ENCODE data around the gene CTAGE1.

Gene CTAGE1

DNA sequence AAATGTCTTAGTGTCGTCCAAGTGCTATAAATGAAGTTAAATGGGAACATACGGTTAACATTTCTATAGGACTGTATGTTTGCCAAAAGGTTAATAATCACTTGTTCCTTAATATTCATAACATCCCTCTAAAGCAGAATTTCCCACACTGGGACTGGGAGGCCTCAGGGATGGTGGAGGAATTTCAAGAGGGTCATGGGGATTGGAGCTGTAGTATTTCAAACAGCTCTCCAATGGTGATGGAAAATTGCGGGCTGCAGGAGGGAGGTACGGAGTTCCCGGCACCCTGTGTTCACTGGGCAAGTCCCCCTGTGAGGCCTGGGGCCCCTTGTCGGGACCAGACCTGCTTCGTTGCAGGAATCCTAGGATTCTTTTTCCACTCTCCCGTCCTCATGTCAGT is 39.8 kb upstream of the CTAGE1 start:
- TF ChIP-seq CTCF (IDR thresholded peaks at IDR 0.05; ENCODE audit: low read depth, low read length, missing control alignments): no peak
- in situ Hi-C loops (cut with HindIII; ENCODE audit: low sequenced_read_pairs): no loop called here
- DNase-seq (ENCODE audit: low read depth): no peak
- H3K4me3 ChIP-seq (ENCODE audit: low read depth, low read length): no peak overlapping the region

GRCh38 chr18:22456547-22456946 is 38.8 kb upstream of the CTAGE1 start:
- in situ Hi-C loops (cut with HindIII; ENCODE audit: low sequenced_read_pairs): no loop called here
- DNase-seq (ENCODE audit: low read depth): no peak
- no peak for TF ChIP-seq CTCF (IDR thresholded peaks at IDR 0.05; ENCODE audit: low read depth, low read length, missing control alignments)
- no peak overlapping the region for H3K4me3 ChIP-seq (ENCODE audit: low read depth, low read length)

DNA sequence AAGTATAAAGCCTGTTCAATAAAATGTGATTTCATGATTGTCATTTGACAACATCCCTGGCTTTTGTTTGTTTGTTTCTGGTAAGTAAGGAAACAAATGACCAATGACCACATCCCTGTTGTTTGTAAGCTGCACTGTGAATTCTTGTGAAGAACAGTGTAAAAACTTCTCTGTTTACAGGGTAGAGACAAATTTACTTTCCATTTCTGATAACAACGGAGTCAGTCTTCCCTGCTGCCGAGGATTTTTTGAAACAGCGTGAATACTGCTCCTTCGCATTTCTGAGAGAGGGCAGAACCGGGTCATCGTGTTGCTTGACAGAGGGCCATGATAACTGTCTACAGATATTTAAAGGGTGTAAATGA is 38.4 kb upstream of the CTAGE1 start:
- H3K4me3 ChIP-seq (ENCODE audit: low read depth, low read length): no peak overlapping the region
- DNase-seq (ENCODE audit: low read depth): no peak
- in situ Hi-C loops (cut with HindIII; ENCODE audit: low sequenced_read_pairs): no loop called here
- TF ChIP-seq CTCF (IDR thresholded peaks at IDR 0.05; ENCODE audit: low read depth, low read length, missing control alignments): no peak

DNA sequence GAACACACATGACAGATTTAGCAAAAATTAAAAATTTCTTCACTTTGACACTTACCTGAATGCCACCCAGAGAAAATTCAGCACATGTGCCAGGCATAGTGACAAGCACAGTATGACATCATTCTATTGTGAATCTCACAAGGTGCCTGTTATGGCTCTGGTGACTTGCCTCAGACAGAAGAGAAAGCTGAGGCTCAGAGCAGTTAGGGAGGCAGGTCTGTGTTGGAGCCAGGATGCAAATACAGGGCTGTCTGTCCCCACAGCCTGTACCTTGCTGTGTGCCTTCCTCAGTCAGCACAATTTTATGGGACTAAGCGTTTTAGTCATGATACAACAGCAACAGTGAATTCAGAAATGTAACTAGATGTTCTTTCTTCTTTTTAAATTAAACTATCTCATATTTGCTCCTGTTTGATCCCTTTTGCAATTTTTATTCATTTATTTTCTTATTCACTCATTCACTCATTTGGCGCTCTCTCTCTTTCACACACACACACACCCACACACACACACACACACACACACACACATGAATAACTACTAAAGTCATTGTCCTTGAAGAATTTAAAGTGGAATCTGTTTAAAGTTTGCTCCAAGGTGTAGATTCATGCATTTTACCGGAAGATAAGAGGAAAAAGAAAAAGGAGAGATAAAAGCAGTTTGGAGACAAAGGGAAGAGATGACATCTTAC is 37.9 kb upstream of the CTAGE1 start:
- in situ Hi-C loops (cut with HindIII; ENCODE audit: low sequenced_read_pairs): no loop called here
- DNase-seq (ENCODE audit: low read depth): no peak
- TF ChIP-seq CTCF (IDR thresholded peaks at IDR 0.05; ENCODE audit: low read depth, low read length, missing control alignments): no peak
- no peak overlapping the region for H3K4me3 ChIP-seq (ENCODE audit: low read depth, low read length)

GRCh38 chr18:22453315-22453714 is 35.6 kb upstream of the CTAGE1 start:
- in situ Hi-C loops (cut with HindIII; ENCODE audit: low sequenced_read_pairs): no loop called here
- no peak overlapping the region for H3K4me3 ChIP-seq (ENCODE audit: low read depth, low read length)
- no peak for TF ChIP-seq CTCF (IDR thresholded peaks at IDR 0.05; ENCODE audit: low read depth, low read length, missing control alignments)
- DNase-seq (ENCODE audit: low read depth): no peak

DNA sequence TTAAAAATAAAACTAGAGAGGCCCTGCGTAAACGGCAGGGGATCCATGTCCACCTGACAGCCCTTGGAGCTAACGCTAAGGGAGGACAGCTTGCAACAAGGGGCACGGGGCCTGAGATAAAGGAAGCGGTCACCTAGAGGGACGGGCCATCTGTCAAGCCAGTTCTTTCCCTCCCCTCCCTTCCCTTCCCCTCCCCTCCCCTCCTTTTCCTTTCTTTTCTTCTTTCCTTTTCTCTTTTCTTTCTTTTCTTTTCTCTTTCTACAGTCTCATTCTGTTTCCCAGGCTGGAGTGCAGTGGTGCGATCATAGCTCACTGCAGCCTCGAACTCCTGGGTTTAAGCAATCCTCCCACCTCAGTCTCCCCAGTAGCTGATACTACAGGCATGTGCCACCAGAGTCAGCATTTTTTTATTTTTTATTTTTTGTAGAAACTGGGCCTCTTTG is 34.5 kb upstream of the CTAGE1 start:
- no peak for DNase-seq (ENCODE audit: low read depth)
- TF ChIP-seq CTCF (IDR thresholded peaks at IDR 0.05; ENCODE audit: low read depth, low read length, missing control alignments): no peak
- no peak overlapping the region for H3K4me3 ChIP-seq (ENCODE audit: low read depth, low read length)
- in situ Hi-C loops (cut with HindIII; ENCODE audit: low sequenced_read_pairs): no loop called here
